GM19395 (cell line): Measurements from ENCODE around the gene AP5M1.
"Not testable (repeated sequence)": the region's sequence is repeated elsewhere in the genome, so short reads cannot be mapped to it uniquely, and the experiment has no call there.

Experiments
- ATAC-seq: cut with Tn5 transposase; IDR thresholded peaks from one replicate; pipeline ENCODE4 v1.9.1; 2021; ENCODE audit warnings: mild to moderate bottlenecking, moderate library complexity; ENCODE audit not compliant: unreplicated experiment

Gene AP5M1

DNA sequence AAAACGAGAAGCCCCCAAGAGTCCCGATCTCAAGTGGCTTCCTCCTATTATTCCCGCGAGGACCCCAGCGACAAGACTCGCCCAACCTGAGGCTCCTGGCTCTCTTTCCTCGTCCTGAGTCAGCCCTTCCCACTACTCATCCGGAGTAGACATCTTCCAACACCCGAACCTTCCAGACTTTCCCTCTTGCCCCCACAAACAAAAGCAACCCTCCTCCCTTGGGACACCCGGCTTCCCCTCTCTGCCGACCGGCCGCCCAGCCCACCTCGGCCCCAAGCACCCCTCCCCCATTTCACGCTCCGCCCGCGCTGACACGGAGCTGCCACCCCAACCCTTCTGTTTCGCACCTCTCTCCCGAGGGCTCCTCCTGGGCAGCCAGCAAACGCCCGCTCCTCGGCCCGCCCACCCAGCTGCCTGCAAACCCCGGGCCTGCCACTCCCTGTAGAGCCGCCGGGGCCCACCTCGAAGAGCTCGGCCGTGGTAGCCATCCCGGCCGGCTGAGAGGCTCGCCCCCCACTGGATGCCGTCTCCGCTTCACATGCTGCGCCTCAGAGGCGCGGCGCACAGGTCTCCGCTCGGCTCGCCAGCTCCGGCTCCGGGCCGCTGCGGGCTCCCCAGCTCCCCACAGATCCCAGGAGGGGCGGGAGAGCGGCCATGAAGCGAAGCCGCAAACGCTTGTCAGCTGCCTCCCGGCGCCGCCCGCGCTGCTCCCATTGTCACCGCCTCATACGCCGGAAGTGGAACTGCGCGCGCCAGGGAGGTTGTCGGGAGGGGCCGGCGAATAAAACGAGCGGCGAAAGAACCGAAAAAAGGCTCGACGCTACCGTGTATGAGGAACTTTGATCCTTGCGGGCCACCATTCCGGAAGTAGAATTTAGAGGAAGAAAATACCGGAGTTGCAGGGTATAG, at the start of gene AP5M1, which contains the start of gene EXOC5:
TSS of gene AP5M1 (plus strand) at position 811 of the 909 bp plus-strand sequence. CDS start 344 bp downstream, outside the sequence.
TSS of gene EXOC5 (minus strand) at position 745 of the 909 bp plus-strand sequence. CDS start at position 488, 257 bp downstream.
- ATAC-seq = peak; percentile 89

DNA sequence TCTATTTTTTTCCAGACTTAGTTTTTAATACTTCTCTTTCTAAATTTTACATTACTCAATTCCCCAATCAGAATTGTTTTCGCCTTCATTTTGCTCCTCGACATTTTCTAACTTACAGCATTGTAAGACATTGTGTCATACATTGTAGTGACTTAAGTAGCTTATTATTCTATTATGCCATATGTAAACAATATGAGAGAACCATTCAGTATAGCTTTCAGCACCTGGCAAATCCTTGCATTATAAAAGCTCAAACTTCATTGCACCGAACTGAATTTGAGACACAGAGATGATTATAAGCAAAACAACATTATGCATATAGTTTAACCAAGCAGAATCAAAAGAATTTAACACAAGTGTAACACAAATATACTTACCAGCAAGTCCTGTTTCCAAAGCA, 46.8 kb upstream of the AP5M1 start:
- ATAC-seq = no peak

DNA sequence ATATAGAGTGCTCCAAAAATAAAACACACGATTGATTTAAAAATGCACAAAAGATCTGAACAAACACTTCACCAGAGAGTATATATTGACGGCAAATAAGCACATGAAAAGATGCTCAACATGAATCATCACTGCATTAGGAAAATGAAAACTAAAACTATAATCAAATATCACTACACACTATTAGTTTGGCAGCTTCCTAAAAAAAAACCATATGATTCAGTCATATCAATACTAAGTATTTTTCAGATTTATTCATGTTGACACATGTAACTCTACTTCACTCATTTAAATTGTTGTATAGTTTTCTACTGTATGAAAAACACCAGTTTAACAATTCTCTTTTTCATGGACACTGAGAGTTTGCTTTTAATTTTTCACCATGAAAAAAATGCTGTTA, 41.7 kb upstream of the AP5M1 start:
- no peak for ATAC-seq

DNA sequence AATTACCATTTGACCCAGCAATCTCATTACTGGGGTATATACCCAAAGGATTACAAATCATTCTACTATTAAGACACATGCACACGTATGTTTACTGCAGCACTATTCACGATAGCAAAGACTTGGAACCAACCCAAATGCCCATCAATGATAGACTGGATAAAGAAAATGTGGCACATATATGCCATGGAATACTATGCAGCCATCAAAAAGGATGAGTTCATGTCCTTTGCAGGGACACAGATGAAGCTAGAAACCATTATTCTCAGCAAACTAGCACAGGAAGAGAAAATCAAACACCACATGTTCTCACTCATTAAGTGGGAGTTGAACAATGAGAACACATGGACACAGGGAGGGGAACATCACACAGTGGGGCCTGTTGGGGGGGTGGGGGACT, 40.5 kb upstream of the AP5M1 start:
- not testable (repeated sequence) for ATAC-seq

- no peak for ATAC-seq
Observed at GRCh38 chr14:57232006-57232405, 36.8 kb upstream of the AP5M1 start.

DNA sequence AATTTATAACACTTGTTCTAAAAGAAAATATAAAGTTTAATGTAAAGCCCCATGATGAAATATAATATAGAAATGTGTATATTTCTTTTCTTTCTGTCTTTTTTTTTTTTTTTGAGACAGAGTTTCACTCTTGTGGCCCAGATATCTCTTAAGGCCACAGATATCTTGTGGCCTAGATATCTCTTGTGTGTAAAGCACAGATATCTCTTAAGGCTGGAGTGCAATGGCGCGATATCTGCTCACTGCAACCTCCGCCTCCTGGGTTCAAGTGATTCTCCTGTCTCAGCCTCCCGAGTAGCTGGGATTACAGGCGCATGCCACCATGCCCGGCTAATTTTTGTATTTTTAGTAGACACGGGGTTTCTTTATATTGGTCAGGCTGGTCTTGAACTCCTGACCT, 28.7 kb upstream of the AP5M1 start:
- ATAC-seq = not testable (repeated sequence)

GRCh38 chr14:57243320-57243719, 25.5 kb upstream of the AP5M1 start:
- ATAC-seq = no peak

GRCh38 chr14:57244106-57244505, 24.7 kb upstream of the AP5M1 start:
- ATAC-seq = no peak

- no peak for ATAC-seq
Observed at GRCh38 chr14:57245941-57246340, 22.8 kb upstream of the AP5M1 start.

DNA sequence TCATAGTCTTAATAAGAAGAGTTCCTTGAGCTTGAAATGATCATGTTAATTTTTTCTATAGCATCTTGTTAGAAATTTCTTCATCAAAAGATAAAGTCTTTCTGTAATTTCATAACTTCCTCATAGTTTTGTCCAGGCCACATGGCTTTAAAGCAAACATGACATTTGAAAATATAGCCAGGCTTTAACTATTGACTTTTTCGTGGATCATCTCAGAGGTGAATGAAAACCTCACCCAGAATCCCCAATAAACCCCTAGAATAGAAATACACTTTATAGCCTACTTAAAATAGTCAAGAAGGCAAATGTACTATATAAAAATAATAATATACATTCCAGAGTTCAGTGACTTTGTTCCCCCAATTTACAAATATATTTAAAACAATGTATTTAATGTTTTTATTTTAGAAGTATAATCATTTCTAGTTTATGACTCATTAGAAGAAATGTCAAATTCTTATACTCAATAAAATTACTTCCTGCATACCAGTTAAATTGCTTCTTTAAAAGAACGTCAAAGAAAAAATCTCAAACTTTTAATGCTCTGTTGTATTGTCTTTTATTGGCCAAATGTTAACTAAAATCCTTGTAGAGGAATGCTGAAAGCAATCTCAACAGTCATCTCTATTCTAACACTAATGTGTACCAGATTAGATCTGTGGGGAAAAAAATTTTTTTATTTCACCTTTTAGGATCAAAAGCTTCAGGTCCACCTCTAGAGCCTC, 21.7 kb upstream of the AP5M1 start:
- no peak for ATAC-seq

DNA sequence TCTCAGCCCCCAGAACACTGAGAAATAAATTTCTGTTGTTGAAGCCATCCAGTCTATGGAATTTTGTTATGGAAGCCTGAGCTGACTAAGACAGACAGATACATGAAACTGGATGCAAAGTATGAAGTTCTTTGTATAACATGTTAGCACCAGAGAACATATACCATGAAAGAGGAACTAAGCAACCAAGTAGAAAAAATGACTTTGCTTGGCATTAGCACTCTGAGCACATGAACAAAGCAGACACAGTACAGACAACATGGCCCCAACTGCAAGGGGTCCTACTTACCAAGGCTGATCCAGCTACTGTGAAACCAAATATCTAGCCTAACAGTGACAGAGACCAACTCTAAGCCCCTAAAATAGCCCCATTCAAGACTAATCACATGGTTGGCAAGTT, 13.9 kb upstream of the AP5M1 start:
- ATAC-seq = no peak

- ATAC-seq = not testable (repeated sequence)
Observed at GRCh38 chr14:57258221-57258620, 10.6 kb upstream of the AP5M1 start.

GRCh38 chr14:57259672-57260071, 9.1 kb upstream of the AP5M1 start:
- ATAC-seq = no peak

- no peak for ATAC-seq
Observed at GRCh38 chr14:57261604-57262003, 7.2 kb upstream of the AP5M1 start.

- no peak for ATAC-seq
Observed at GRCh38 chr14:57262117-57262516, 6.7 kb upstream of the AP5M1 start.

GRCh38 chr14:57266065-57266464, 2.7 kb upstream of the AP5M1 start:
- no peak for ATAC-seq

- no peak for ATAC-seq
Observed at GRCh38 chr14:57273236-57273635, 4.5 kb downstream of the AP5M1 start.

- ATAC-seq = no peak
Observed at GRCh38 chr14:57274551-57274950, 5.8 kb downstream of the AP5M1 start.

GRCh38 chr14:57275023-57275664, 6.4 kb downstream of the AP5M1 start:
- no peak for ATAC-seq

- no peak for ATAC-seq
Observed at GRCh38 chr14:57277062-57277461, 8.3 kb downstream of the AP5M1 start.

DNA sequence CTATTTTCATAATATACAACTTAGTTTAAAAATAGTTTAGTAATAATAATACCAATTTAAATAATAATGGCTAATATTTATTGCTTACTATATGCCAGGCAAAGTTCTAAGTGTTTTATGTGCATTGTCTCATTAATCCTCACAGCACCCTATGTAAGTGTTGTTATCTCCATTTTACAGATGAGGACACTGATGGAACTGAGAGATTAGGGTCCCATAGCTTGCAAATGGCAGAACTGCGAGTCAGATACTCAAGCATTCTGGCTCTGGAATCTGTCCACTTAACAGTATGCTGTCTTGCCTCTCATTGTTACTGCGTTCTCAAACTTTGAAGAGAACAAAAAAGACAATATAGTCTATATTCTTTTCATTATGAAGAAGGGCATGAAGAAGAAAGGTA, 19.0 kb downstream of the AP5M1 start:
- ATAC-seq = no peak
